ENCODE measurements around the gene CD4.

CD4 gene

DNA sequence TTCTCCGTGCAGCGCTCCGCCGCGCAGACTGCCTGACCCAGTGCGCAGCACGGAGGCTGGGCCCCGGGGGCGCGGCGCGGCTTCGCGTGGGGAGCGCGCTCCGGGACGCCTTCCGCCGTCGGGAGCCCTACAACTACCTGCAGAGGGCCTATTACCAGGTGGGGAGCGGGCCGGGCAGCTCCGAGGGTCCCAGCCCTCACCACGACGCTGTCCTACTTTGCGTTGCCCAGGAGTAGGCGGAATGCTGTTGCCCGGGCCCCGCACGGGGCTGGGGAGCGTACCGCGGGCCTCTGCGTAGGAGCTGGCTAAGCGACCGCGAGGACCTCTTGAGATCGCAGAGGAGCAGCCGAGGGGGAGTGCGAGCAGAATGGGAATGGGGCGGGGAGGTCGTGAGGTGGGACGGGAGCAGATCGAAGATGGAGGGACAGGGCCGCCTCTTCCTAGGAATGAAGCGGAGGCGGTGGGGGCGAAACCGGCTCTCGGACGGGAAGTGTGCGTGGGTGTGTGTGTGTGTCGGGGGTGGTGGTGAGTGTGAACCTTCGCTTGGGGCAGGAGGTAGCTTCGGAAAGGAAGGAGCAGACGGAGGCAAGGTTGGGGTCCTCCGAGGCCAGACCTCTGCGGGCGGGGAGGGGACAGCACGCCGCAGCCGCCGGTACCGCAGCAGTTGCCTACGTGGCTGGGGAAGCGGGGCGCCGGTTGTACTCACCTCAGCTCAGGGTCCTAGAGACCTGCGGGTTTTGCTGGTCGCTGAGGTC lies 39.6 kb downstream of the CD4 start:
- DNase-seq (ENCODE audit: low read depth in 3 of 3) = no peak

DNA sequence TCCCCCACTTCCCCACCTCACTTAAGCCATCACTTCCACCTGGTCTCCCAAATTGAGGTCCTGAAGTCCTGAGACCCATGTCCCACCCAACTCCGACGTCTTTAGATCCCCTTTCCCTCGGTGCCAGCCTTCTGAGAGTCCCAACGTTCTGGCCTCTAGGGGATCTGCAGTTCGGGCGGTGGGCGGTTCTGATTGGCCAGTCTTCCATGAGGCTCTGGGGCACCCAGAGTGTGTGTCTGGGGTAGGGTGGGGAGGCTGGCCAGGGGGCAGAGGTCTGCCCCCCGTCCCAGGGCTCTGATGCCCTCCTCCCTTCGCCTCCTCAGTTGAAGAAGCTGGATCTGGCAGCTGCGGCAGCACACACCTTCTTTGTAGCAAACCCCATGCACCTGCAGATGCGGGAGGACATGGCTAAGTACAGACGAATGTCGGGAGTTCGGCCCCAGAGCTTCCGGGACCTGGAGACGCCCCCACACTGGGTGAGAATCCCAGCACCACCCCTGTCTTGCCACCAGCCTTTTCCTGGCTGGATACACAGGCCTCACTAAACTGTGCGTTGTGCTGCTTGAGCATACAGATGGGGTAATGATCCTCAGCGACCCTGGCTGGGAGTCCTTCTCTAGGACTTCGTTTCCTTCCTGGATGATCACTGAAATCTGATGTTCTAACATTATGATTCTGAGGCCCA lies 40.4 kb downstream of the CD4 start:
- DNase-seq (ENCODE audit: low read depth in 3 of 3) = no peak

DNA sequence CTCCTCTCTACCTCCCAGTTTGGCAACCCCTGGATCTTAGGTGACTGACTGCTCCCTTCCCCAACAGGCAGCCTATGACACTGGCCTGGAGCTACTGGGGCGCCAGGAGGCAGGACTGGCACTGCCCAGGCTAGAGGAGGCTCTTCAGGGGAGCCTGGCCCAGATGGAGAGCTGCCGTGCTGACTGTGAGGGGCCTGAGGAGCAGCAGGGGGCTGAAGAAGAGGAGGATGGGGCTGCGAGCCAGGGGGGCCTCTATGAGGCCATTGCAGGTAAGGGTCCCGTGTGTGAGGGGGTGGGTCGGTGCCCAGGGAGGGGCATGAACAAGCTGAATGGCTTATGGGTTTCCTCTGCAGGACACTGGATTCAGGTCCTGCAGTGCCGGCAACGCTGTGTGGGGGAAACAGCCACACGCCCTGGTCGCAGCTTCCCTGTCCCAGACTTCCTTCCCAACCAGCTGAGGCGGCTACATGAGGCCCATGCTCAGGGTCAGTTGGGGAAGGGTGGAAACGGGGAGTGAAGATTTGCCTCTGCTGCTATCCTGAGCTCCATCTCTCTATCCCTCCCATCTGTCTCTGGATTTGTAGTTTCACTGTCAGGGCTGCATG lies 41.1 kb downstream of the CD4 start:
- no peak for DNase-seq (ENCODE audit: low read depth in 3 of 3)

DNA sequence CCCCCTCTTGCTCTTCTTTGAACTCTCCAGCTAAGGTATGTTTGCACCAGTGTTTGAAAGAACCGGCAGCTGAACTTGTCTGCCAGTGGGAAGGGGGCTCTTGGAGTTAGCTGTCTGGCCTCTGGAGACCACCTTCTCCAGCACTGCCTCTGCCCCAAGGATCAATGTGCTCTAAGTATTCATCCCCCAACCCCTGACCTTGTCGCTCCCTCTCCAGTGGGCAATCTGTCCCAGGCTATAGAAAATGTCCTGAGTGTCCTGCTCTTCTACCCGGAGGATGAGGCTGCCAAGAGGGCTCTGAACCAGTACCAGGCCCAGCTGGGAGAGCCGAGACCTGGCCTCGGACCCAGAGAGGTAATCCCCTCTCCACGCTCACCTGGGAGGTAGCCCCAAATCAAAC lies 41.7 kb downstream of the CD4 start:
- DNase-seq (ENCODE audit: low read depth in 3 of 3) = no peak

DNA sequence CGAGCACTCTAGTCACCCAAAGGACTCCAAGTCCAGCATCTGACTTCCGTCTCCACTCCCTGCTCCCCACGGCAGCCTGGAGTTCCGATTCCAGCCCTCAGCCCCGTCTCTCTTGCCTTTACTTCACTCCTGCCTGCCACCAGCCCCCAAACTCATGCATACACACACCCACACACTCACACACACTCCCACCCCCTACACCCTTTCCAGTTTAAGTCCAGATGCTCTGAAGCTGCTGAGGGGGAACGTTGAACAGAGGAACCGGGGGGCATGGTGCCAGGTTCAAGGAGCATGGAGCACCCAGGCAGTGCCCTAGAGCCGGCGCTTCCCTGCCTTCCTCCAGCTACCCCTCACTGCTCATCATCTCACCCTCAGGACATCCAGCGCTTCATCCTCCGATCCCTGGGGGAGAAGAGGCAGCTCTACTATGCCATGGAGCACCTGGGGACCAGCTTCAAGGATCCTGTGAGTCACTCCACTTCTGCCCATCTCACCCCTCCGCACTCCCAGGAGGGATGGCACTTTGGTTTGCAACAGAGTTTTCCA lies 42.2 kb downstream of the CD4 start:
- no peak for DNase-seq (ENCODE audit: low read depth in 3 of 3)

DNA sequence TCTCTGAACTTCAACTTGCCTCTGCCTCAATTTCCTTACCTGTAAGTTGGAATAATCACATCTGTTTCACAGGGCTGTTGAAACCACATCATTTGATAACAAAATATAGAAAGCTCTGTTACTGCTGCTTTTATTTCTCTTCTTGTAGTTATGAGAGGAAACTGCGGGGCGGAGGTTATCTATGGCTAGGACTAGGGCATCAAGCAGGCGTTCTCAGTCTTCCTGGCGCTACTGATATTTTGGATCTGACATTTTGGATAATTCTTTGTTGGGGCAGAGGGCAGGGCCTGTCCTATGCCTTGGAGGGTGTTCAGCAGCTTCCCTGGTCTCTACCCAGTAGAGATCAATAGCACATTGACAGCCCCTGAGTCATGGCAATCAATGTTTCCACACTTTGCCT lies 42.8 kb downstream of the CD4 start:
- no peak for DNase-seq (ENCODE audit: low read depth in 3 of 3)

DNA sequence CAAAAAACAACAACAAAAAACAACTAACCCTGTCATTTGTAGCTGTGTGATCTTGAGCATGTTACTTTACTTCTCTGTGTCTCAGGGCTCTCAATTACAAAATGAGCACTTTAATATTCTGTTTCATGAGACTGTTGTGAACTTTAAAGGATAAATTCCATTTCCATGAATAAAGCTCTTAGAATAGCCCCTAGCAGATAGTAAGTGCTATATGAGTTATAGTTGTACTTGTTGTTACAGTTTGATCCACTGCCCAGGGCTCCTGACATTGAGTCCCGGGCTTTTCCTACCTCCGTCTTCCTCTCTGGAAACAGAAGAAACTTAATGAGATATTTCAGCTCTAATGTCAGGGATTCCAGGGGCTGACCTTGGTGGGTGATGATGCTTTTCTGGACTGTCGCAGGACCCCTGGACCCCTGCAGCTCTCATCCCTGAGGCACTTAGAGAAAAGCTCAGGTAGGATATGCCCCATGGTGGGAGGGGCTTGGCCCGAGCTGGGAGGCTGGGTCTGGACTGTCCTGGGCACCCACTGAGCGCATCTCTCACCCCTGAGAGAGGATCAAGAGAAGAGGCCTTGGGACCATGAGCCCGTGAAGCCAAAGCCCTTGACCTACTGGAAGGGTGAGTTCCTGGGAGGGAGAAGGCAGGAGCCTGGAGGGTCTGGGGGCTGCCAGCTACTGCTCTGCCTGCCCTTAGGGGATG lies 44.0 kb downstream of the CD4 start:
- no peak for DNase-seq (ENCODE audit: low read depth in 3 of 3)

DNA sequence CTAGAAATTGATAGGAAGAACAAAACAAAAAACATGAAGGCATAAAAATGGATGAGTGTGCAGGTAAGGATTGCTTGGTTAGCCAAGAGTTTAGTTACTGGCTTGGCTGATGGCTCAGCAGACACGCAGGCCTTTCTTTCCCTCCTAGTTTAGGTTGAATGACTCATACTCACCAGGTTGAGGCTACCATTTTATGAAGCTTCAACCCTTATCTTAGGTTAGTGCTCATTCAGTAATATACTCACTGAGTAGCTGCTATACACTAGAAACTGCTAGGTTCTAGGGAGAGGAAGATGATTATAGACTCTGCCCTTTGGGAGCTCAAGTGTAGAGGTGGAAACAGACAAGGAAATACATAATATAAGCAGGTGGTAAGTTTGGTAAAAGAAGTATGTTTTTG lies 44.9 kb downstream of the CD4 start:
- no peak for DNase-seq (ENCODE audit: low read depth in 3 of 3)

DNA sequence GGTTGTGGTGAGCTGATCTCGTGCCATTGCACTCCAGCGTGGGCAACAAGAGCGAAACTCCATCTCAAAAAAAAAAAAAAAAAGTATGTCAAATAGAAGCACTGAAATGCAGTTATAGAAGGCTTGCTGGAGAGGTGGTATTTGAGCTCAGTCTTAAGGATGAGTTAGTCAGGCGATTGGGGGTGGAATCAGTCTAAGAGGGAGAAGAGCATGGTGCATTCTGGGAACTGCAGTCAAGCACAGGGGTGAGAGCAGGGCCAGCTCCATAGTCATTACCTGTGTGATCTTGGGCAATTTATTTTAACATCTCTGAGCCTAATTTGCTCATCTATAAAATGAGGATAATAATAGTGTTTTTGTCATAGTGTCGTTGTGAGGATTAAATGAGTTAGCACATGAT lies 45.5 kb downstream of the CD4 start:
- no peak for DNase-seq (ENCODE audit: low read depth in 3 of 3)

DNA sequence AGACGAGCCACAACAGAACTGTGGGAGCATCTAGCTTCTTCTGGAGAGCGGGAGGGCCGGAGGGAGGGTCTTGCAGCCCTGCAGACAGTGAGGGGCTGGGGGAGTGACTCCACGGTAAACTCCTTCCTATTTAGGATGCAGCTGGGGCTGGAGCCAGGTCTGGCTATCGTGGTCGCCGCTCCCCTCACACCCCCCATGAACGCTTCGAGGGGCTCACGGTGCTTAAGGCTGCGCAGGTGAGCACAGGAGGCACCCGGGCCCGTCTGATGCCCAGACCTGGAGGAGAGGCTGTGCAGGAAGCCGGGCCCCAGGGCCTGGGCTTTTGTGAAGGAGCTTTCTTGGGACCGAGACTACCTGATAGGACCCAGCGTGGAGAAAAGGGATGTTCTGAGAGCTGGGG lies 47.5 kb downstream of the CD4 start:
- DNase-seq (ENCODE audit: low read depth in 3 of 3) = no peak

DNA sequence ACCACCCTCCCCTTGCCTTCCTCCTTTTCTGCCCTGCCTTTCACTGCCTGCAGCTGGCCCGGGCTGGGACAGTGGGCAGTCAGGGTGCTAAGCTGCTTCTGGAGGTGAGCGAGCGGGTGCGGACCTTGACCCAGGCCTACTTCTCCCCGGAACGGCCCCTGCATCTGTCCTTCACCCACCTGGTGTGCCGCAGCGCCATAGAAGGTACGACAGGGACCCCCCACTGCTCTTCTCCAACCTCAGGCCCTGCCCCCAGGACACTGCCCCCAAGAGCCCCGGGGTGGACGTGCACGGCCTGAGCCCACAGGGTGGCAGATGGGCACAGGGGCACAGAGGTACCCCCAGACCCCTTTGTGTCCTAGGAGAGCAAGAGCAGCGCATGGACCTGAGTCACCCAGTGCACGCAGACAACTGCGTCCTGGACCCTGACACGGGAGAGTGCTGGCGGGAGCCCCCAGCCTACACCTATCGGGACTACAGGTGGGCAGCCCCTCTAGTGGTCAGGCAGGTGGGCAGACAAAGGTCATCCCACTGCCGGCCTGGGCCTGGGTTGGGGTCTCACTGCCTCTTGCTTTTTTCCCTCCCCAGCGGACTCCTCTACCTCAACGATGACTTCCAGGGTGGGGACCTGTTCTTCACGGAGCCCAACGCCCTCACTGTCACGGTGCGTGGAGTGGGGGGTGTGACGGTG lies 48.2 kb downstream of the CD4 start:
- no peak for DNase-seq (ENCODE audit: low read depth in 3 of 3)

DNA sequence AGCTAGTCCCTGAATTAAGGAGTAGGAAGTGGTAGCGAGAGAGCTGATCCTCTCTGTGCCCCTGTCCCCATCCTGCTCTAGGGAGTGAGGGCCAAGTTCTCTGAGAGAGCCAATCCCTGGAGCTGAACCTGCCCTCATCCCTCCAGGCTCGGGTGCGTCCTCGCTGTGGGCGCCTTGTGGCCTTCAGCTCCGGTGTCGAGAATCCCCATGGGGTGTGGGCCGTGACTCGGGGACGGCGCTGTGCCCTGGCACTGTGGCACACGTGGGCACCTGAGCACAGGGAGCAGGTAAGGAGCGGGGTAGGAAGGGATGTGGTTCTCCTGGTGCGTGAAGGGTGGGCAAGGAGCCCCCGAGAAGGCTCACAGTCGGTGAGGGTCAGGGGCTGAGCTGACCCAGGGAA lies 49.5 kb downstream of the CD4 start:
- DNase-seq (ENCODE audit: low read depth in 3 of 3) = no peak

DNA sequence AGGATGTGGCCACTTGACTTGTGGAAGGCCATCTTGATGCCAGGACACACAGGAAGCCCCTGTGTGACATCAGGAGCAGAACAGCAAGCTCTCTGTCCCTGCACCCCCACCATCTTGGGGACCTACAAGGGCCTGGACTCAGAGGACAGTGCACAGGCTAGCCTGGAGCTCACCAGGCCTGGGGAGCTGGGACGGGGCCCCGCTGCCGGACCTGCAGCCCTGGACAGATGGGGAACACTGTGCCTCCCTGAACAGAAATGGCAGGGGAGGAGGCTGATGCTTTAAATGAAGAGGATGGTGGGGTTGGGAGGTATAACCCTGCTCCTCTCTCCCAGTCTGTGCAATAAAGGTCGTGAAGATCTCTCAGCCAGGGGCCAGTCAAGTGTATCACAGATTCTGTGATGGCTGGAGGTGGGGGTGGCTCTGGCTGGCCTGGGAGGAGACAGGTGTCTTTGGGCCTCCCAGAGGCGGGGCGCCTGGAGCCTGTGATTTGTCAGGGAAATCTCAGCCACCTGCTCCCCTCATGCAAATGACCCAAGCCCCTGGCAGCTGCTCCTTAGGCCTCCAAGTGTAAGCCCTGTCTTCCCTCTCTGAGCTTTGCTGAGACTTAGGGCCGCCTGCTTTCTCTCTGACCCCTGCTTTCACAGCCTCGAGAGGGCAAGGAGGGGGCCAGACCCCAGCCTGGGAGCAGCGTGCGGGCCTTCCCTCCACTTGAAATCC lies 50.3 kb downstream of the CD4 start:
- DNase-seq (ENCODE audit: low read depth in 3 of 3) = no peak

DNA sequence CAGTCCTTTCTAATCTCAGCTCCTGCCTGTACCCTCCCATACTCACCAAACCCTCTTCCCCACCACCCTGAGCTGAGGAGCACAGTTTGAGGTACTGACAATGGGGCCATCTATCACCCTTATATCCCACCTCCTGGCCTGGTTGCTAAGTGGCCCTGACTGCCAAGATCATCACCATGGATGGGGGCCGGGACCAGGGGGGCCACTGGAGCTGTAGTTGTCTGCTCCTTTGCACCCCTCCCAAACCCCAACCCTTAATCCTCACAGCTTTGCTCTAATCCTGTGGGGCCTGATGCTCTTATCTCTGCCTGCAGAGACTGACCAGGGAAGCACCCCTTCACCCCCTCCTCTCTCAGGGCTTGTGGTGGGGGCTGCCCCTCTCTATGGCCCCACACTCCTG lies 51.0 kb downstream of the CD4 start:
- no peak for DNase-seq (ENCODE audit: low read depth in 3 of 3)

DNA sequence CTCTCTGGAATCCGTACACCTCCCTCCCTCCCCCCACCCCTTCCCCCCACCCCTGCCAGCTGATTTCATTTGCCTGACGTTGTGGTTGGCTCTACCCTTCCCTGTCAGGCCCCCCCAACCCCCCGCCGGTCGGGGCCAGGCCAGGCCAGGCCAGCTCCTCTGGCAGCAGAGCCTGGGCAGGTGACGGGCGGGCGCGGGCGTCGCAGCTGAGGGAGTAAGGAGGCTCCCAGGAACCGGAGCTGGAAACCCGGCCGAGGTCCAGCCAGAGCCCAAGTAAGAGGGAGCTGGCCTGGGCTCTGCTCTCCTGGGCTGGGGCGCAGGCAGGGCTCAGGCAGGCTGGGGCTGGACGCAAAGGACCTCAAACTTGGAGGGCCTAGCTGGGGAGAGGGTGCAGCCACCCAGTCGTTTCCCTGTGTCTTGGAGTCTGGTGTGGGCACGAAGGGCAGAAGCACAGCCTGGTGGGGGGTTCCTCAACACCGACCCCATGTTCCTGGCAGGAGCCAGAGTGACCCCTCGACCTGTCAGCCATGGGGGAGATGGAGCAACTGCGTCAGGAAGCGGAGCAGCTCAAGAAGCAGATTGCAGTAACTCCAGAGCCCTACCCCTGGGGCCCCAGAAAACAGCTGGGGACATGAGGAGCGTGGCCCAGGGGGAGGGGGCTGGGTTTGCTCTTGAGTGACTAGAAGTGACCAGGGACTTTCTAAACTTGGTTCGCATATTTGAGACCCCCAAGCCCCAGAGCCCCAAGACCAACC lies 51.6 kb downstream of the CD4 start, which contains the start of gene GNB3:
GNB3 (plus strand) TSS at position 165 of the 755 bp plus-strand sequence; CDS start at position 528, 363 bp downstream.
- DNase-seq (ENCODE audit: low read depth in 3 of 3) = no peak

DNA sequence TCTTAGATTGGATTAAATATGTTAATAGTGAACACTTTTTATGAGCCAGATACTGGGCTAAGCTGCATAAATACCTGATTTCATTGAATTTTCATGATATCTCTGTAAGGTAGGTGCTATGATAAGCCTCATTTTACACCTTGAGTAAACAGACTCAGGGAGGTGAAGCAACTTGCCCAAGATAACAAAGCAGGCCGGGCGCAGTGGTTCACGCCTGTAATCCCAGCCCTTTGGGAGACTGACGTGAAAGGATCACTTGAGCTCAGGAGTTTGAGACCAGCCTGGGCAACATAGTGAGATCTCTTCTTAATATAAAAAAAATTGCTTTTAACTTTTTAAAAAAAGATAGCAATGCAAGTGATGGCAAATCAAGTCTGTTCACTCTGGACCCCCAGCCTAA lies 52.7 kb downstream of the CD4 start:
- no peak for DNase-seq (ENCODE audit: low read depth in 3 of 3)

DNA sequence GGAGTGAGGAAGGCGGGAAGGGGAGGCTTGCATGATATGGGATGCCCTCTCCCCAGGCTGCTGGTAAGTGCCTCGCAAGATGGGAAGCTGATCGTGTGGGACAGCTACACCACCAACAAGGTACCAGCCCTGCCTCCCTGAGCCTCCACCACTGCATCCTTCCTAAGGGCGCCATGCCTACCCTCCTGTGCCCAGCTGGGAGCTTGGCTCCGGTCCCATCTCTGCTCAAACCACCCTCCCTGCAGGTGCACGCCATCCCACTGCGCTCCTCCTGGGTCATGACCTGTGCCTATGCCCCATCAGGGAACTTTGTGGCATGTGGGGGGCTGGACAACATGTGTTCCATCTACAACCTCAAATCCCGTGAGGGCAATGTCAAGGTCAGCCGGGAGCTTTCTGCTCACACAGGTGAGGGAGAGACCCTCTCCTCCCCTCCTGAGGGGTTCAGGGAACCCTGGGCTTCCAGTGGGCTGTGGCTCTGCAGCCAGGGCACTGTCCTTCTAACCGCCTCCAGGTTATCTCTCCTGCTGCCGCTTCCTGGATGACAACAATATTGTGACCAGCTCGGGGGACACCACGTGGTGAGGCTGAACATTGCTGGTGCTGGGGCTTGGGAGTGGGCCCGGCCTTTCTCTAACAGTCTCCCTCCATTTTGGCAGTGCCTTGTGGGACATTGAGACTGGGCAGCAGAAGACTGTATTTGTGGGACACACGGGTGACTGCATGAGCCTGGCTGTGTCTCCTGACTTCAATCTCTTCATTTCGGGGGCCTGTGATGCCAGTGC lies 54.0 kb downstream of the CD4 start:
- no peak for DNase-seq (ENCODE audit: low read depth in 3 of 3)

DNA sequence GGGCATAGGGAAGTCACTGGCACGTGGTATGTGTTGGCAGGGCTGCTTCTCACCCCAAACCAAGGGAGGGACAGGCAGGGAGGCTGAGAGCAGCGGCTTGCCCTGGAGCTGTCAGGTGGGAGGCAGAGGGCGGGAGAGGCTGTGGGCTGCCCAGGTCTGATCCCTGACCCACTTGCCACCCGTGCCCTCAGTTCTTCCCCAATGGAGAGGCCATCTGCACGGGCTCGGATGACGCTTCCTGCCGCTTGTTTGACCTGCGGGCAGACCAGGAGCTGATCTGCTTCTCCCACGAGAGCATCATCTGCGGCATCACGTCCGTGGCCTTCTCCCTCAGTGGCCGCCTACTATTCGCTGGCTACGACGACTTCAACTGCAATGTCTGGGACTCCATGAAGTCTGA lies 56.1 kb downstream of the CD4 start:
- DNase-seq (ENCODE audit: low read depth in 3 of 3) = no peak

DNA sequence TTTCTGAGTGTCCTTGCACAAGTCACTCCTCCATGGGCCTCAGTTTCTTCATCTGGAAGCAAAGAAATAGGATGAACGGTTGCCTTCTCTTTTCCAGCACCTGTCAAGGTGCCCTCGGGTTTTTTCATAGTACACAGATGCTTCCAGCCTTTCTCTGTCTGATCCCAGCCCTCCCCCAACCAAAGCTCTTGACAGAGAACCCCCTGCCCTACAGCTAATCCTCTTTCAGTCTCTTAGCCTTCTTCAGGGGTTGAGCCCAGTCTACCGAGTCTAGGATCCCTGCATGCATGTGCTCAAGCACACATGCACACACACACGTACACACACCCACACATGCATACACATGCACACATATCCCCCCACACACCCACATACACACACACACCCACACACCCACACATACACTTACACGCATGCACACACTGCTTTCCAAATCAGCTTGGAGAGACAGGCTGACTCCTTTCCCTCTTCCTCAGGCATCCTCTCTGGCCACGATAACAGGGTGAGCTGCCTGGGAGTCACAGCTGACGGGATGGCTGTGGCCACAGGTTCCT lies 57.1 kb downstream of the CD4 start:
- DNase-seq (ENCODE audit: low read depth in 3 of 3) = no peak

Measured in stimulated activated CD4-positive, alpha-beta T cell treated with anti-CD3 and anti-CD28 coated beads, TNF-alpha, amount 100 ng/mL, for 24 hours (primary cell).